ENCODE measurements around the gene GON7. TPM values are rescaled to one million over a fixed set of nuclear protein-coding genes. Genes with fewer than 3 reads are reported as not detected.
"Not testable (repeated sequence)": the region's sequence is repeated elsewhere in the genome, so short reads cannot be mapped to it uniquely, and the experiment has no call there.

GON7 gene
- total RNA-seq, 4 donors from 2014 or later, result 8.3 to 17.9 (median 11.1) TPM

DNA sequence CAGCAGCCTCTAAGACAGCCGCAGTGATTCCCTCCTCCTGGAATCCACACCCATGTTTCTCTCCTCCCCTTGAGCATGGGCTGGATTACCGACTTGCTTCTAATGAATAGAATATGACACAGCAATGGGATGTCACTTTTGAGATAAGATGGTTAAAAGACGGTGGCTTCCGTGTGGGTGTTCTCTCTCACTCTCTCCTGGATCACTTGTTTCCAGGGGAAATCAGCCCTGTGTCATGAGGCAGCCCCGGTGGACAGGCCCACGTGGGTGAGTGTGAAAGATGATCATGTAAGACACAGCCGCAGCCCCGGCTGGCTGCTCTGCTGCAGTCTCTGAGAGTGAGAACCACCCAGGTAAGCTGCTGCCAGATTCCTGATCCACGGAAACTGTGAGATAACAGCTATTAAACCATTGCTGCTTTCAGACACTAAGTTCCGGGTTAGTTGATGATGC is 32.9 kb downstream of the GON7 start:
- TF ChIP-seq, protein P1, sequence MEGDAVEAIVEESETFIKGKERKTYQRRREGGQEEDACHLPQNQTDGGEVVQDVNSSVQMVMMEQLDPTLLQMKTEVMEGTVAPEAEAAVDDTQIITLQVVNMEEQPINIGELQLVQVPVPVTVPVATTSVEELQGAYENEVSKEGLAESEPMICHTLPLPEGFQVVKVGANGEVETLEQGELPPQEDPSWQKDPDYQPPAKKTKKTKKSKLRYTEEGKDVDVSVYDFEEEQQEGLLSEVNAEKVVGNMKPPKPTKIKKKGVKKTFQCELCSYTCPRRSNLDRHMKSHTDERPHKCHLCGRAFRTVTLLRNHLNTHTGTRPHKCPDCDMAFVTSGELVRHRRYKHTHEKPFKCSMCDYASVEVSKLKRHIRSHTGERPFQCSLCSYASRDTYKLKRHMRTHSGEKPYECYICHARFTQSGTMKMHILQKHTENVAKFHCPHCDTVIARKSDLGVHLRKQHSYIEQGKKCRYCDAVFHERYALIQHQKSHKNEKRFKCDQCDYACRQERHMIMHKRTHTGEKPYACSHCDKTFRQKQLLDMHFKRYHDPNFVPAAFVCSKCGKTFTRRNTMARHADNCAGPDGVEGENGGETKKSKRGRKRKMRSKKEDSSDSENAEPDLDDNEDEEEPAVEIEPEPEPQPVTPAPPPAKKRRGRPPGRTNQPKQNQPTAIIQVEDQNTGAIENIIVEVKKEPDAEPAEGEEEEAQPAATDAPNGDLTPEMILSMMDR (IDR thresholded peaks at IDR 0.05 in 4 of 5, conservative IDR thresholded peaks at IDR 0.05 in 1 of 5), result no peak
- no peak for TF ChIP-seq POLR2A (IDR thresholded peaks at IDR 0.05)
- no peak for DNase-seq
- intact Hi-C loops (cut with DNase I; ENCODE audit: low total_unique reads), result loop anchor here (2.0 kb wide), 1 partner anchor 47 kb away; no protein-coding TSS in a partner anchor
- Histone ChIP-seq H3K27ac (no peak overlapping the region), H3K27me3 (no peaks in the 10 kb centered on the region), H3K36me3 (no peaks in the 10 kb centered on the region), H3K4me3 (no peak overlapping the region), H3K9me3 (no peaks in the 10 kb centered on the region), H3K4me1 (no peaks in the 10 kb centered on the region)
- ATAC-seq, result no peak
- in situ Hi-C loops (cut with MboI; ENCODE audit: low sequenced_read_pairs in 4 of 4), result no loop called here

DNA sequence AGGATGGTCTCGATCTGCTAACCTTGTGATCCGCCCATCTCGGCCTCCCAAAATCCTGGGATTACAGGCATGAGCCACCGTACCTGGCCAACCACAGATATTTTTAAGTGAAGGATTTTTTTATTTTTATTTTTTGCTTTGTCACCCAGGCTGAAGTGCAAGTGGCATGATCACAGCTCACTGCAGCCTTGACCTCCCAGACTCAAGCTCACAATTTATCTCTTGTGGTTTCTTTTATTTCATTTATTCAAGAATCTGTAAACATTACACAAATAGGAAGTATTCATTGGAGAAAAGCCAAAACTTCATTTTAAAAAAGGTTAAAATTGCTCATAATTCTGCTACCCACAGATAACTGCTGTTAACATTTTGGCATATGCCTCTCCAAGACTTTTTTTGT is 35.5 kb downstream of the GON7 start:
- no peak for ATAC-seq
- TF ChIP-seq POLR2A (IDR thresholded peaks at IDR 0.05), result no peak
- TF ChIP-seq, protein P1 (IDR thresholded peaks at IDR 0.05 in 4 of 5, conservative IDR thresholded peaks at IDR 0.05 in 1 of 5), result no peak

DNA sequence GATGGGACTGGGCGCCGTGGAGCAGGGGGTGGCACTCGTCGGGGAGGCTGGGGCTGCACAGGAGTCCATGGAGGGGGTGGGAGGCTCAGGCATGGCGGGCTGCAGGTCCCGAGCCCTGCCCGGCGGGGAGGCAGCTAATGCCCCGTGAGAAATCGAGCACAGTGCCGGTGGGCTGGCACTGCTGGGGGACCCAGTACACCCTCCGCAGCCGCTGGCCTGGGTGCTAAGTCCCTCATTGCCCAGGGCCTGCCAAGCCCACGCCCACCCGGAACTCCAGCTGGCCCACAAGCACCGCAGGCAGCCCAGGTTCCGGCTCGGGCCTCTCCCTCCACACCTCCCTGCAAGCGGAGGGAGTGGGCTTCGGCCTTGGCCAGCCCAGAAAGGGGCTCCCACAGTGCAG is 36.7 kb downstream of the GON7 start:
- intact Hi-C loops (cut with DNase I; ENCODE audit: low total_unique reads); in situ Hi-C loops (cut with MboI; ENCODE audit: low sequenced_read_pairs in 4 of 4); ATAC-seq: not testable (repeated sequence)

More for the DNA sequence above, 35.5 kb downstream of the GON7 start:
- in situ Hi-C loops (cut with MboI; ENCODE audit: low sequenced_read_pairs in 4 of 4), result no loop called here
- Histone ChIP-seq H3K27me3 (no peaks in the 10 kb centered on the region), H3K27ac (no peak overlapping the region), H3K36me3 (no peaks in the 10 kb centered on the region), H3K4me1 (no peaks in the 10 kb centered on the region), H3K9me3 (no peaks in the 10 kb centered on the region), H3K4me3 (no peak overlapping the region)
- intact Hi-C loops (cut with DNase I; ENCODE audit: low total_unique reads), result no loop called here
- DNase-seq, result no peak

DNA sequence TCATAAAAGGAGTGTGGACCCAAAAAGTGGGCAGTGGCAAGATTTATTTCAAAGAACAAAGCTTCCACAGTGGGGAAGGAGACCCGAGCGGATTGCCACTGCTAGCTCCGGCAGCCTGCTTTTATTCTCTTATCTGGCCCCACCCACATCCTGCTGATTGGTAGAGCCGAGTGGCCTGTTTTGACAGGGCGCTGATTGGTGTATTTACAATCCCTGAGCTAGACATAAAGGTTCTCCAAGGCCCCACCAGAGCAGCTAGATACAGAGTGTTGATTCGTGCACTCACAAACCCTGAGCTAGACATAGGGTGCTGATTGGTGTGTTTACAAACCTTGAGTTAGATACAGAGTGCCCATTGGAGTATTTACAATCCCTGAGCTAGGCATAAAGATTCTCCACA is 37.2 kb downstream of the GON7 start:
- ATAC-seq; H3K27ac ChIP-seq; H3K9me3 ChIP-seq; H3K36me3 ChIP-seq; intact Hi-C loops (cut with DNase I; ENCODE audit: low total_unique reads); H3K4me3 ChIP-seq; H3K27me3 ChIP-seq; DNase-seq; in situ Hi-C loops (cut with MboI; ENCODE audit: low sequenced_read_pairs in 4 of 4); H3K4me1 ChIP-seq: not testable (repeated sequence)

More for the DNA sequence above, 36.7 kb downstream of the GON7 start:
- not testable (repeated sequence) for DNase-seq, H3K4me3 ChIP-seq, H3K9me3 ChIP-seq, H3K4me1 ChIP-seq, H3K27me3 ChIP-seq, H3K27ac ChIP-seq, H3K36me3 ChIP-seq

DNA sequence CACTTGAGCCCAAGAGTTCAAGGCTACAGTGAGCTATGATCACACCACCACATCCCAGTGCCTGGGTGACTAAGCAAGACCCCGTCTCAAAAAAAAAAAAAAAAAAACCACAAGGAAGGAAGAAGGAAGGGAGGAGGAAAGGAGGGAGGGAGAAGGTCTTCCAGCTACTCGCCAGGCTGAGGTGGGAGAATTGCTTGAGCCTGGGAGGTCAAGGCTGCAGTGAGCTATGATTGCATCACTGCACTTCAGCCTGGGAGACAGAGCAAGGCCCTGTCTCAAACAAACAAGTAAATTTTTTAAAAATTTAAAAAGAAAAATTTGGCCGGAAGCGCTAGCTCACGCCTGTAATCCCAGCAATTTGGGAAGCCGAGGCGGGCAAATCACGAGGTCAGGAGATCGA is 38.3 kb downstream of the GON7 start:
- H3K4me1 ChIP-seq; in situ Hi-C loops (cut with MboI; ENCODE audit: low sequenced_read_pairs in 4 of 4); intact Hi-C loops (cut with DNase I; ENCODE audit: low total_unique reads); H3K9me3 ChIP-seq; H3K27me3 ChIP-seq; H3K27ac ChIP-seq; H3K36me3 ChIP-seq; H3K4me3 ChIP-seq; ATAC-seq; DNase-seq: not testable (repeated sequence)

DNA sequence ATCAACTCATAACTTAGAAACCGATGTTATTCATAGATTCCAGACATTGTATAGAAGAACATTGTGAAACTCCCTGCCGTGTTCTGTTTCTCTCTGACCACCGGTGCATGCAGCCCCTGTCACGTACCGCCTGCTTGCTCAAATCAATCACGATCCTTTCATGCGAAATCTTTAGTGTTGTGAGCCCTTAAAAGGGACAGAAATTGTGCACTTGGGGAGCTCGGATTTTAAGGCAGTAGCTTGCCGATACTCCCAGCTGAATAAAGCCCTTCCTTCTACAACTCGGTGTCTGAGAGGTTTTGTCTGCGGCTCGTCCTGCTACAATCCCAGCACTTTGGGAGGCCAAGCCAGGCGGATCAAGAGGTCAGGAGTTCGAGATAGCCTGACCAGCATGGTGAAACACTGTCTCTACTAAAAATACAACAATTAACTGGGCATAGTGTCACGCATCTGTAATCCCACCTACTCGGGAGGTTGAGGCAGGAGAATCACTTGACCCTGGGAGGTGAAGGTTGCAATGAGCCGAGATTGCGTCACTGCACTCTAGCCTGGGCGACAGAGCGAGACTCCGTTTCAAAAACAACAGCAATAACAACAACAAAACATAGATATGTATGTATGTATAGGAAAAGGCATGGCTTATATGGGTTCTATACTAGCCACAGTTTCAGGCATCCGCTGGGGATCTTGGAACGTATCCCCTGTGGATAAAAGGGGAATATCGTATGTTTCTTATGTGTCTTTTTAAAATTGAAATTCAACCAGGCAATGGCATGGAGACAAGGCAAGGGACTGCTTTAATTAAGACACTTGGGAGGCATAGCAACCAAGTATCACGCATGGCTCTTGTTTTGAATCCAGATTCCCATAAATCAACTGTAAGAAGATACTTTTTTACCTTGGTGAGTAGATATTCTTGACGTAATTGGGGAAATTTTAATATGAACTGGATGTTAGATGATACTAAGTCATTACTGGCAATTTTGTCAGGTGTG is 41.3 kb downstream of the GON7 start:
- intact Hi-C loops (cut with DNase I; ENCODE audit: low total_unique reads); H3K9me3 ChIP-seq; in situ Hi-C loops (cut with MboI; ENCODE audit: low sequenced_read_pairs in 4 of 4); H3K36me3 ChIP-seq; H3K27me3 ChIP-seq; ATAC-seq; H3K4me1 ChIP-seq; H3K27ac ChIP-seq; H3K4me3 ChIP-seq; DNase-seq: not testable (repeated sequence)
